ENCODE data around the gene KRT14.
A peak's percentile ranks its signal among the peaks of the same experiment; 100 is the strongest.
"Not testable (repeated sequence)": the region's sequence is repeated elsewhere in the genome, so short reads cannot be mapped to it uniquely, and the experiment has no call there.

Gene KRT14

GRCh38 chr17:41622340-41623183 is 35.9 kb upstream of the KRT14 start:
- not testable (repeated sequence) for DNase-seq

GRCh38 chr17:41621916-41622315 is 35.2 kb upstream of the KRT14 start:
- no peak for DNase-seq

DNA sequence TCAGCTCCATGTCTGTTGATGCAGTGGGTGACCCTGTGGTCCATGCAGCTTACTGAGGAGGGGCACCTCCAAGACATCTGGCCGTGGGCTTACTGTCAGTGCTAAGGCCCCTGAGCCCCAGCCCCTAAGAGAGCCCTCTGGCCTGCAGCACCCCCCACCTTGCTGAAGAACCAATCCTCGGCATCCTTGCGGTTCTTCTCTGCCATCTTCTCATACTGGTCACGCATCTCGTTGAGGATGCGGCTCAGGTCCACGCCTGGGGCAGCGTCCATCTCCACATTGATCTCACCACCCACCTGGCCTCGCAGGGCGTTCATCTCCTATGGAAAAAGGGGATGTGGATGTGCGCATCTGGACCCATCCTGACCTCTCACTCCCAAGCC is 34.7 kb upstream of the KRT14 start:
- not testable (repeated sequence) for DNase-seq

- DNase-seq: no peak
These were observed 34.1 kb upstream of the KRT14 start for GRCh38 chr17:41620583-41621434.

- not testable (repeated sequence) for DNase-seq
These were observed 33.4 kb upstream of the KRT14 start for GRCh38 chr17:41619927-41620582.

DNA sequence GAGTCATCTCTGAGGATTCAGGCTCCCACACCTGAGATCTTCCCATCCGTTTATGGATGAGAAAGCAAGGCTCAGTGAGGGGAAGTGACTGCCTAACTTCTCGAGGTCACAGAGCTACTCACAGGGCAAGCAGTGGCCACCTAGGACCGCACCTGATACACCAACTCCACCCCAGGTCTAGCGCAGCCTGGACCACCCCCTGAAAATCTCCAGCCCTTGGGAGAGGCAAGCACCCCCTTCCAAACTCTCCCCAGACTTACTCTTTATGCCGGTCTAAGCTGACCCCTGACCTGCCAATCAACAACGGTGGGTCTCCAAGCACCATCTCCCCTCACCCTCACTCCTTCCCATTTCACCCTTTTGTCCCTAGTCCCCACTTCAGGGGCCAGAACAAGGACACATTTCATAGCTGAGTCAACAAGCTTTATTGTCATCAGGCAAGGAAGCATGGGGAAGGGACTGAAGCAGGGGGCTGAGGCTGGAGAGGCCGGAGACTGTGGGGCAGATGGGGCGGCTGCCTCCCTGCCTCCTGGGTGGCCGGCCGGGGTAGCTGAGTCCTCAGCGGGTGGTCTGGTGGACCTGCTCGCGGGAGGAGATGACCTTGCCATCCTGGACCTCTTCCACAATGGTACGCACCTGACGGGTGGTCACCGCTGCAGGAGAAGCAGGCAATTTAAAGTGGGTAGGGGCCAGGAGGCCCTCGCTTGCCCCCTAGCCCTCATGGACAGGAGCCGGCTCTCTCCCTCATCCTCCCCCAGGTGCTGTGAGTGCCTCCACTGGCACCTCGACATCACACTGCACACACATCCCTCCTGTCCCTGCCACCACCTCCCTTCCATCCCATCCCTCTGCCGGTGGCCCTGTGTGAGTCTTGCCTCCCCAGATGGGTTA is 32.6 kb upstream of the KRT14 start:
- DNase-seq: no peak

GRCh38 chr17:41618341-41619035 is 31.8 kb upstream of the KRT14 start:
- DNase-seq: no peak

DNA sequence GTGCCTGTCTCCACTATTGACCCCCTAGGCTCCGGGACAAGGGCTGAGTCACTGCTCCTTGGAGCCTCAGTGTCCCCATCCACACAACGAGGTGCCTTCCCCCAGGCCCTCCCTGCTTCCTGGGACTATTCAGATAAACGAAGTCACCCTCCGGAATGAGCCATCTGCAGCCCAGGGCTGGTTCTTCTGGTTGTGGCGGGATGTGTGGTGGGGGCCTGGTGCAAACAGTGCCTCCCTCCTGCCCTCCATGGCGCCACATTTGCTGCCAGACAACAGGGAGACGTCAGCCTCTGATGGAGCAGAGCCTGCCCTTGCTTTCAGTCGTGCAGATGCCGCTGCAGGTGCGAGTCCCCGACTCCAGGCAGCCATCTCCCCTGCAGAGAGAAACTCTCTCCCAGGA is 31.0 kb upstream of the KRT14 start:
- DNase-seq: no peak

DNA sequence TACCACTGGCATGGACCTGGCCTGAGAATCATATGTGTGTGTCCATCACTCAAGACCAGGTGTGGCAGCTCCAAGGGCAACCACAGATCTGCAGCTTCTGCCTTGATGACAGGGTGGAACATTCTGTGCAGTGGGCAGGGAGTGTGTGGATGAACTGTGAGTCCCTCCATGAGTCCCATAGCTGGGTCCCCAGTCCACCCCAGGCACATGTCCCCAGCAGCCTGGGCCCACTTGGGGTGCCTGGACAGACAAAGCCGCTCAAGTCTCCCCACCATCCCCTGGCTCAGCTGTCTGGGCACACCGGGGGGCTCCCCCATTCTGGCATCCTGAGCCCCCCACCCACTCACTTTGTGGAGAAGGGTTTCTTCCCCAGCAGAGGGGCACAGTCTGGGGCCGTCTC is 30.4 kb upstream of the KRT14 start:
- no peak for DNase-seq

GRCh38 chr17:41616486-41616885 is 29.8 kb upstream of the KRT14 start:
- not testable (repeated sequence) for DNase-seq

DNA sequence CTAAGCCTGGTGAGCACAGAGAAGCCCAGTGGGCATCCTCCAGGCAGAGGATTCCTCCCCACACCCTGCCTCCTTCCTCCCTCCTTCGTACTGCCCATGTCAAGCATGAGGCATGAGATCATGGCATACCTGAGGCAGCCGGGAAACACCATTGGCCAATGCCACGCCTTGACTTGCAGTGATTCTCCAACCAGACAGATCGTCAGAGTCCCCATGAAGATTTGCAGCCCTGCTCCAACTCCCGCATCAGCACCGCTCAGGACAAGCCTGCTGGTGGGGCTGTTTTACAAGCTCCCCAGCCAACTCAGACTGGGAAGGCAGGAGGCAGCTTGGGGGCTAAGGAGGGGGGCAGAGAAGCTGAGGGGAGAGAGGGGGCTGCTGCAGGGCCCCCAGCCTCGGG is 28.8 kb upstream of the KRT14 start:
- no peak for DNase-seq

DNA sequence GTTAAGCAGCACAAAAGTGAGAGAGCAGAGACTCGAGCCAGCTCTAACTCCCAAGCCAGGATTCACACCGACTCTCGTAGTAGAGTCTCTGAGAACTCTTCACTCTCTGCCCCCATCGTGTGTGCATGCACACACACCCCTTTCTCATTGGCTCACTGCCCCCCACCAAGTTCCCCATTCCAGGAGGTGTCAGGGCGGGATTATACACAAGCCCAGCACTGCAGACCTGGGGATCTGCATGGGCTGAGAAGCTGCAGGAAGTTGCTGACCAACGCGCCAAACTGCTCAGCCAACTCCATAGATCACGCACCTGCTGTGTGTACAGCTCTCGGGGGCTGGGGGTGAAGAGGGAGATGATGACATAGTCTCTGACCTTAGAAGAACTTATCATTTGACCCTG is 28.1 kb upstream of the KRT14 start:
- peak; percentile 38 for DNase-seq

DNA sequence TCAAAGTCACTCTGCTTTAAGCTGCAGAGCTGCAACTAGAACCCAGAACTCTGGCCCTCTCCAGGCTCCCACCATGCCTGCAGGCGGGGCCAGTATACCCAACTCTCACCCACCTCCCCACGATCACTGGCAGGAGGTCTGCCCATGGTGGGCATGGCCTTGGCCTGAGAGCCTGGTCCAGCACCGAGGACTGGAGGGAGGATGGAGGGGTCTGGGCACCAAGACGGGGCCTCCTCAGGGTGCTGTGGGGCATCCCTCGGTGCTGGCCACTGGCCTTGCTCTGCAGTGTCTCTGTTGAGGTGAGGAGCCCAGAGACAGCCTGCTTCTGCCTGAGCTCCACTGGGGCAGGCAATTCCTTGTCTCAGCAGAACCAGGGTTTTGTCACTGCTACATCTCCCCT is 27.4 kb upstream of the KRT14 start:
- DNase-seq: no peak

DNA sequence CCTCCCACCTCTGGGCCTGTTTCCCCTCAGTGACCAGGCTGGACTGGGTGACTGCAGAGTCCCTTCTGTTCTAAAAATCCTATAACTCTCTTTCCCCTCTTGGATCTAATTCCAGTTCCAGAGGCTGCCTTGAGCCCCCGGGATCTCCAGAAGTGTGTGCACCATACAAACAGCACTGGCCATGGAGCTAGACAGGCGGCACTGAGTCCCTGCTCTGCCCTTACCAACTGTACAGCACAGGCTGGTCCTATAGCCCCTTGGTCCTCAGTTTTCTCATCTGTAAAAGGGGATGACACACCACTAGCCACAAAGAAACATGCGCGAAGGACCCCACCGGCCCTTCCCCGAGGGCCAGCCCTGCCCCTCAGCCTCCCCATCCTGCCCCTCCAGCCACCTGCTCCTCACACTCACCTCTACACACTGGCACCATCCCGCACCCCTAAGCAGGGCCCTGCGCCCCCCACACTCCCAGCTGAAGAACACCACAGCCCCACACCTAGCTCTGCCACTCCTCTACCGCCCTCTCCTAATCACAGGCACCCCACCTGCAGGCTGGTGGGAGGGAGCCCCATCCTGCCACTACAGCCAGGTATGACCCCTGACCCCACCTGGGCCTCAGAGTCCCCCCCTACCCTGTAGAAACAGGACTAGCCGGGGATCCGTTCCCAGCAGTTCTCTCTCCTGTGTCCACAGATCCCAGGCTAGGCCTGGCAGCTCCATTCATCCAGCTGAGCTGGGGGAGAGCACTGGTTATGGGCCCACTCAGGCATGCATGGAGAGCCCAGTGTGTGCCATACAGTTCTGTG is 26.8 kb upstream of the KRT14 start:
- DNase-seq: no peak

GRCh38 chr17:41612376-41613160 is 25.9 kb upstream of the KRT14 start, which contains the start of gene KRT16:
Gene KRT16 (minus strand): TSS chr17:41612767. CDS start chr17:41612688, 79 bp downstream.
- DNase-seq: not testable (repeated sequence)

GRCh38 chr17:41610965-41611640 is 24.4 kb upstream of the KRT14 start:
- DNase-seq: no peak

DNA sequence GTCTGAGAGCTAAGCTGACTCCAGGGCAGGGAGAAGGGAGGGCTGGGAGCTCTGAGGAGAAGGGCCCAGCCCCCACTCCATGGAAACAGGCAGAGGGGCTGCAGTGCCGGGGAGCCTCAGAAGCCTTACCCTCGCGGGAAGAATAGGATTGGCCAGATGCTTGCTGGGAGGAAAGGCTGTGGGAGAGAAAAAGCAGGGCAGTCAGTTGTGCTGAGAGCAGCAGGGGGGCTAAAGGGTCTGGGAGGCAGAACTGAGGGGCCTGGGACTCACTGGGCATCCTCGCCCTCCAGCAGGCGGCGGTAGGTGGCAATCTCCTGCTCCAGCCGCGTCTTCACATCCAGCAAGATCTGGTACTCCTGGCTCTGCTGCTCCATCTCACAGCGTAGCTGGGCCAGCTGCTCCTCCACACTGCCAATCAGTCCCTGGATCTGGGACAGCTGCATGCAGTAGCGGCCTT is 23.4 kb upstream of the KRT14 start:
- DNase-seq: peak; percentile 22

DNA sequence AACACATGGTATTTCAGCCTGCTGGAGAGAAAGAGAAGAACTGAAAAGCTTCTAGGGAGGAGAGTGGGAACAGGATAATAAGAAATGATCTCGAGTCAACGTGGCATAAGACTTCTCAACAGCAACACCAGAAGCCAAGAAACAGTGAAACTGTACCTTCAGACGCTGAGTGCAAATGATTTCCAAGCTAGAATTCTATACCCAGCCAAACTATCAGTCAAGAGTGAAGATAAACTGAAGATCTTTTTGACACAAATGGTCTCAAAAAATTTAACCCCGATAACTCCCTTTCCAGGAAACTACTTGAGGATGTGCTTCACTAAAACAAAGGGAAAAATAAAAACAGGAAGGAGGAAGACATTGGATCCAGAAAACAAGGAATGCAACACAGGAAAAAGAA is 20.2 kb upstream of the KRT14 start:
- DNase-seq: not testable (repeated sequence)

- DNase-seq: no peak
These were observed 15.8 kb upstream of the KRT14 start for GRCh38 chr17:41602524-41602923.
